ENCODE data around the gene REPIN1.

DNA sequence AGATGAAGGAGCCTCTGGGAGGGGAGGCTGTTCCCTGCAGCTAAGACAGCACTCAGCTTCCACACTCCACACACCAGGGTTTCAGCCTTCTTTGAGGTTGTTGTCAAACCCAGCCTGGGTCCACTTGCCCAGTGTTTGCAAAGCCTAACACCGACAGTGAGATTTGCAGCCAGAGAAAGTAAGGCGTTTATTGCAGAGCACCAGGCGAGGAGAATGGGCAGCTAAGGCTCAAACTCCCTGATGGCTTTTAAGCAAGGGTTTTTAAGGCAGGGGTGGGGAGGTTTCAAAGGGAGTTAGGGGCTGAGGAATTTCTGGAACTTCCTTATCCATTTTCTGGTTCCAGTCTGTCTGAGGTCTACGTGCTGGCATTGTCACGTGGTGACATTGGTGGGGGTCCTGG, 5.8 kb downstream of the REPIN1 start:
- TF ChIP-seq, protein P1, sequence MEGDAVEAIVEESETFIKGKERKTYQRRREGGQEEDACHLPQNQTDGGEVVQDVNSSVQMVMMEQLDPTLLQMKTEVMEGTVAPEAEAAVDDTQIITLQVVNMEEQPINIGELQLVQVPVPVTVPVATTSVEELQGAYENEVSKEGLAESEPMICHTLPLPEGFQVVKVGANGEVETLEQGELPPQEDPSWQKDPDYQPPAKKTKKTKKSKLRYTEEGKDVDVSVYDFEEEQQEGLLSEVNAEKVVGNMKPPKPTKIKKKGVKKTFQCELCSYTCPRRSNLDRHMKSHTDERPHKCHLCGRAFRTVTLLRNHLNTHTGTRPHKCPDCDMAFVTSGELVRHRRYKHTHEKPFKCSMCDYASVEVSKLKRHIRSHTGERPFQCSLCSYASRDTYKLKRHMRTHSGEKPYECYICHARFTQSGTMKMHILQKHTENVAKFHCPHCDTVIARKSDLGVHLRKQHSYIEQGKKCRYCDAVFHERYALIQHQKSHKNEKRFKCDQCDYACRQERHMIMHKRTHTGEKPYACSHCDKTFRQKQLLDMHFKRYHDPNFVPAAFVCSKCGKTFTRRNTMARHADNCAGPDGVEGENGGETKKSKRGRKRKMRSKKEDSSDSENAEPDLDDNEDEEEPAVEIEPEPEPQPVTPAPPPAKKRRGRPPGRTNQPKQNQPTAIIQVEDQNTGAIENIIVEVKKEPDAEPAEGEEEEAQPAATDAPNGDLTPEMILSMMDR (IDR thresholded peaks at IDR 0.05): no peak
- TF ChIP-seq POLR2A (IDR thresholded peaks at IDR 0.05) (no peak), POLR2AphosphoS5 (IDR thresholded peaks at IDR 0.05; ENCODE audit: insufficient read depth in 1 of 2, low read depth in 1 of 2) (no peak)
